ENCODE results near the gene GID8. TPM values are rescaled to one million over a fixed set of nuclear protein-coding genes. Genes with fewer than 3 reads are reported as not detected.

Gene GID8
- total and polyA plus RNA-seq, 2 of the 13 experiments (the other 11 are each of a cell fraction or from before 2014, with no cell fraction given): 39.6 to 59.8 TPM

DNA sequence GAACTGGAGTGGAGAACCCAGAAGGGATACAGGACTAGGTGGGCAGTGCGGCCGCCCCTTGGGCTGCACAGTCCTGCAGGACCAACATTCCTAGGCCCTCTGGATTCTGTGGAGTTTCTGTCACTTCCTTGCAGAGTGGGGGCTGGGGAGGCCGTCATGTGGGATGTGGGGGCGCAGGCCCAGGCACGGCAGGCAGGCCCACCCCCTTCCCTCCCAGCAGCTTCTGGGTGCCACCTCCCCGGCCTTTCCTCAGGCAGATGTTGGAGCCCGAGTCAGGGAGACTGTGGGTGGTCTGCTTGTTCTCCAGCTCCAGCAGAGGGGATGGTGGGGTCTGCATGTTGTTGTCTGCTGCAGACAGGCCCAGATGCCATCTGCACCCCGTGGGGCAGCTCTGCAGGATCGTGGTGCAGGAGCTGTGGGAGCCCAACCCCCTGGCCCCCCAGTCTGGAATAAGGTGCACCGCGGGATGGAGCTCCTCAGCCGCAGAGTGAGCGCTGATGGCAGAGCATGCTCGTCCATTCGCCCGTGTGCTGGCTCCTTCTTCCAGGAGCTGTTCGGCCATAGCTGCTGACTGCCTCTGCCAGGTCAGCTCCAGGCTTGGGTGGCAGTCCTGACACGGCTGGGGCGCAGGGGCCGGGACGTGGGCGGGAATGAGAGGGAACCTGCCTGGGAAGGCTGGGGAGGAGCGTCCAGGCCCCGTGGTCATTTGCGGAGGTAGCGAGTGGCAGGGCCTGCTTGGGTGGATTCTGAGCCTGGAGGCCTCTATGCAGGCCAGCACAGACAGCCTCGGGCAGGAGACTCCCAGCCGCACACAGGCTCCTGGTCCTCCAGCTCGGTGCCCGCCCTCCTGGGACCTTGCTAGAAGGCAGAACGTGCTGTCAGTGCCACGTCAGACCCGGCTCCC is 32.6 kb downstream of the GID8 start (continued):
- TF ChIP-seq CHD4 (IDR thresholded peaks at IDR 0.05; ENCODE audit: borderline replicate concordance, low read length): no peak
- TF ChIP-seq ZNF232 (CRISPR knock-in tag; IDR thresholded peaks at IDR 0.05; ENCODE audit: borderline replicate concordance): no peak
- TF ChIP-seq ZNF614 (CRISPR knock-in tag; IDR thresholded peaks at IDR 0.05; ENCODE audit: borderline replicate concordance): no peak; the same call in 1 of the 2 replicates
- TF ChIP-seq ATF7 (IDR thresholded peaks at IDR 0.05): no peak
- TF ChIP-seq ATF7 (CRISPR knock-in tag; IDR thresholded peaks at IDR 0.05): no peak
- peak; percentile 52 for TF ChIP-seq PHF8 (CRISPR knock-in tag; IDR thresholded peaks at IDR 0.05)
- TF ChIP-seq, protein P1, sequence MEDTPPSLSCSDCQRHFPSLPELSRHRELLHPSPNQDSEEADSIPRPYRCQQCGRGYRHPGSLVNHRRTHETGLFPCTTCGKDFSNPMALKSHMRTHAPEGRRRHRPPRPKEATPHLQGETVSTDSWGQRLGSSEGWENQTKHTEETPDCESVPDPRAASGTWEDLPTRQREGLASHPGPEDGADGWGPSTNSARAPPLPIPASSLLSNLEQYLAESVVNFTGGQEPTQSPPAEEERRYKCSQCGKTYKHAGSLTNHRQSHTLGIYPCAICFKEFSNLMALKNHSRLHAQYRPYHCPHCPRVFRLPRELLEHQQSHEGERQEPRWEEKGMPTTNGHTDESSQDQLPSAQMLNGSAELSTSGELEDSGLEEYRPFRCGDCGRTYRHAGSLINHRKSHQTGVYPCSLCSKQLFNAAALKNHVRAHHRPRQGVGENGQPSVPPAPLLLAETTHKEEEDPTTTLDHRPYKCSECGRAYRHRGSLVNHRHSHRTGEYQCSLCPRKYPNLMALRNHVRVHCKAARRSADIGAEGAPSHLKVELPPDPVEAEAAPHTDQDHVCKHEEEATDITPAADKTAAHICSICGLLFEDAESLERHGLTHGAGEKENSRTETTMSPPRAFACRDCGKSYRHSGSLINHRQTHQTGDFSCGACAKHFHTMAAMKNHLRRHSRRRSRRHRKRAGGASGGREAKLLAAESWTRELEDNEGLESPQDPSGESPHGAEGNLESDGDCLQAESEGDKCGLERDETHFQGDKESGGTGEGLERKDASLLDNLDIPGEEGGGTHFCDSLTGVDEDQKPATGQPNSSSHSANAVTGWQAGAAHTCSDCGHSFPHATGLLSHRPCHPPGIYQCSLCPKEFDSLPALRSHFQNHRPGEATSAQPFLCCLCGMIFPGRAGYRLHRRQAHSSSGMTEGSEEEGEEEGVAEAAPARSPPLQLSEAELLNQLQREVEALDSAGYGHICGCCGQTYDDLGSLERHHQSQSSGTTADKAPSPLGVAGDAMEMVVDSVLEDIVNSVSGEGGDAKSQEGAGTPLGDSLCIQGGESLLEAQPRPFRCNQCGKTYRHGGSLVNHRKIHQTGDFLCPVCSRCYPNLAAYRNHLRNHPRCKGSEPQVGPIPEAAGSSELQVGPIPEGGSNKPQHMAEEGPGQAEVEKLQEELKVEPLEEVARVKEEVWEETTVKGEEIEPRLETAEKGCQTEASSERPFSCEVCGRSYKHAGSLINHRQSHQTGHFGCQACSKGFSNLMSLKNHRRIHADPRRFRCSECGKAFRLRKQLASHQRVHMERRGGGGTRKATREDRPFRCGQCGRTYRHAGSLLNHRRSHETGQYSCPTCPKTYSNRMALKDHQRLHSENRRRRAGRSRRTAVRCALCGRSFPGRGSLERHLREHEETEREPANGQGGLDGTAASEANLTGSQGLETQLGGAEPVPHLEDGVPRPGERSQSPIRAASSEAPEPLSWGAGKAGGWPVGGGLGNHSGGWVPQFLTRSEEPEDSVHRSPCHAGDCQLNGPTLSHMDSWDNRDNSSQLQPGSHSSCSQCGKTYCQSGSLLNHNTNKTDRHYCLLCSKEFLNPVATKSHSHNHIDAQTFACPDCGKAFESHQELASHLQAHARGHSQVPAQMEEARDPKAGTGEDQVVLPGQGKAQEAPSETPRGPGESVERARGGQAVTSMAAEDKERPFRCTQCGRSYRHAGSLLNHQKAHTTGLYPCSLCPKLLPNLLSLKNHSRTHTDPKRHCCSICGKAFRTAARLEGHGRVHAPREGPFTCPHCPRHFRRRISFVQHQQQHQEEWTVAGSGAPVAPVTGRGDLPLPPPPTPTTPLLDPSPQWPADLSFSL (CRISPR knock-in tag; IDR thresholded peaks at IDR 0.05): no peak; the same call in 1 of the 2 replicates
- TF ChIP-seq NFYB (CRISPR knock-in tag; IDR thresholded peaks at IDR 0.05): no peak
- TF ChIP-seq, protein P2, sequence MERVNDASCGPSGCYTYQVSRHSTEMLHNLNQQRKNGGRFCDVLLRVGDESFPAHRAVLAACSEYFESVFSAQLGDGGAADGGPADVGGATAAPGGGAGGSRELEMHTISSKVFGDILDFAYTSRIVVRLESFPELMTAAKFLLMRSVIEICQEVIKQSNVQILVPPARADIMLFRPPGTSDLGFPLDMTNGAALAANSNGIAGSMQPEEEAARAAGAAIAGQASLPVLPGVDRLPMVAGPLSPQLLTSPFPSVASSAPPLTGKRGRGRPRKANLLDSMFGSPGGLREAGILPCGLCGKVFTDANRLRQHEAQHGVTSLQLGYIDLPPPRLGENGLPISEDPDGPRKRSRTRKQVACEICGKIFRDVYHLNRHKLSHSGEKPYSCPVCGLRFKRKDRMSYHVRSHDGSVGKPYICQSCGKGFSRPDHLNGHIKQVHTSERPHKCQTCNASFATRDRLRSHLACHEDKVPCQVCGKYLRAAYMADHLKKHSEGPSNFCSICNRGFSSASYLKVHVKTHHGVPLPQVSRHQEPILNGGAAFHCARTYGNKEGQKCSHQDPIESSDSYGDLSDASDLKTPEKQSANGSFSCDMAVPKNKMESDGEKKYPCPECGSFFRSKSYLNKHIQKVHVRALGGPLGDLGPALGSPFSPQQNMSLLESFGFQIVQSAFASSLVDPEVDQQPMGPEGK (CRISPR knock-in tag; IDR thresholded peaks at IDR 0.05): peak; percentile 55; the same call in 1 of the 2 replicates
- TF ChIP-seq KMT2A (CRISPR knock-in tag; IDR thresholded peaks at IDR 0.05): no peak
- TF ChIP-seq STAG1 (CRISPR knock-in tag; IDR thresholded peaks at IDR 0.05): 0 out of 2 replicates have a peak, but pooled peaks have one; percentile 2
- TF ChIP-seq TBX2 (CRISPR knock-in tag; IDR thresholded peaks at IDR 0.05; ENCODE audit: borderline replicate concordance): peak; percentile 76
- TF ChIP-seq, protein P3, sequence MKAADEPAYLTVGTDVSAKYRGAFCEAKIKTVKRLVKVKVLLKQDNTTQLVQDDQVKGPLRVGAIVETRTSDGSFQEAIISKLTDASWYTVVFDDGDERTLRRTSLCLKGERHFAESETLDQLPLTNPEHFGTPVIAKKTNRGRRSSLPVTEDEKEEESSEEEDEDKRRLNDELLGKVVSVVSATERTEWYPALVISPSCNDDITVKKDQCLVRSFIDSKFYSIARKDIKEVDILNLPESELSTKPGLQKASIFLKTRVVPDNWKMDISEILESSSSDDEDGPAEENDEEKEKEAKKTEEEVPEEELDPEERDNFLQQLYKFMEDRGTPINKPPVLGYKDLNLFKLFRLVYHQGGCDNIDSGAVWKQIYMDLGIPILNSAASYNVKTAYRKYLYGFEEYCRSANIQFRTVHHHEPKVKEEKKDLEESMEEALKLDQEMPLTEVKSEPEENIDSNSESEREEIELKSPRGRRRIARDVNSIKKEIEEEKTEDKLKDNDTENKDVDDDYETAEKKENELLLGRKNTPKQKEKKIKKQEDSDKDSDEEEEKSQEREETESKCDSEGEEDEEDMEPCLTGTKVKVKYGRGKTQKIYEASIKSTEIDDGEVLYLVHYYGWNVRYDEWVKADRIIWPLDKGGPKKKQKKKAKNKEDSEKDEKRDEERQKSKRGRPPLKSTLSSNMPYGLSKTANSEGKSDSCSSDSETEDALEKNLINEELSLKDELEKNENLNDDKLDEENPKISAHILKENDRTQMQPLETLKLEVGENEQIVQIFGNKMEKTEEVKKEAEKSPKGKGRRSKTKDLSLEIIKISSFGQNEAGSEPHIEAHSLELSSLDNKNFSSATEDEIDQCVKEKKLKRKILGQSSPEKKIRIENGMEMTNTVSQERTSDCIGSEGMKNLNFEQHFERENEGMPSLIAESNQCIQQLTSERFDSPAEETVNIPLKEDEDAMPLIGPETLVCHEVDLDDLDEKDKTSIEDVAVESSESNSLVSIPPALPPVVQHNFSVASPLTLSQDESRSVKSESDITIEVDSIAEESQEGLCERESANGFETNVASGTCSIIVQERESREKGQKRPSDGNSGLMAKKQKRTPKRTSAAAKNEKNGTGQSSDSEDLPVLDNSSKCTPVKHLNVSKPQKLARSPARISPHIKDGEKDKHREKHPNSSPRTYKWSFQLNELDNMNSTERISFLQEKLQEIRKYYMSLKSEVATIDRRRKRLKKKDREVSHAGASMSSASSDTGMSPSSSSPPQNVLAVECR (CRISPR knock-in tag; IDR thresholded peaks at IDR 0.05; ENCODE audit: borderline replicate concordance): no peak; the same call in 1 of the 2 replicates
- no peak for TF ChIP-seq ZNF260 (CRISPR knock-in tag; IDR thresholded peaks at IDR 0.05; ENCODE audit: borderline replicate concordance, low read depth)
